Measurements from ENCODE around the gene KREMEN1. TPM values are rescaled to one million over a fixed set of nuclear protein-coding genes. Genes with fewer than 3 reads are reported as not detected.

KREMEN1 gene
- total and polyA plus RNA-seq, 2 experiments from 2014 or later: 1.8 to 3.8 TPM

- H3K4me1 Mint-ChIP-seq: peaks cover 27% of the 10 kb centered on the region
- no peaks in the 10 kb centered on the region for H3K9me3 Mint-ChIP-seq
- H3K27ac Mint-ChIP-seq: no peak overlapping the region; the same call in 1 of the 2 replicates
- peaks cover 23% of the 10 kb centered on the region for H3K4me1 ChIP-seq (ENCODE audit: insufficient read depth)
- H3K27ac ChIP-seq (ENCODE audit: low read depth): no peak overlapping the region
- no peaks in the 10 kb centered on the region for H3K36me3 Mint-ChIP-seq (ENCODE audit: low read depth)
- peaks cover 5% of the 10 kb centered on the region for H3K27me3 Mint-ChIP-seq (ENCODE audit: insufficient read depth, low read depth, poor library complexity)
- no peaks in the 10 kb centered on the region for H3K9me2 ChIP-seq (ENCODE audit: insufficient read depth)
- H3K36me3 ChIP-seq (ENCODE audit: insufficient read depth): no peaks in the 10 kb centered on the region
- no peaks in the 10 kb centered on the region for H3F3A ChIP-seq (replicated peaks; ENCODE audit: low read depth)
- H3K27me3 ChIP-seq (ENCODE audit: insufficient read depth): no peaks in the 10 kb centered on the region
- TF ChIP-seq CTCF (conservative IDR thresholded peaks at IDR 0.05; ENCODE audit: low read depth in 2 of 2) (no peak), ZNF114 (CRISPR knock-in tag; IDR thresholded peaks at IDR 0.05) (no peak), CREB1 (CRISPR knock-in tag; IDR thresholded peaks at IDR 0.05; ENCODE audit: low read depth) (no peak), NANOG (IDR thresholded peaks at IDR 0.05; ENCODE audit: borderline replicate concordance) (no peak), STAT1 (IDR thresholded peaks at IDR 0.05; ENCODE audit: unreplicated experiment) (no peak), REST (IDR thresholded peaks at IDR 0.05; ENCODE audit: unreplicated experiment) (no peak), POLR2AphosphoS5 (IDR thresholded peaks at IDR 0.05; ENCODE audit: low read depth) (no peak), EZH2 (IDR thresholded peaks at IDR 0.05; ENCODE audit: low read depth, unreplicated experiment) (no peak), ZNF331 (CRISPR knock-in tag; IDR thresholded peaks at IDR 0.05; ENCODE audit: low read depth) (no peak), ZNF462 (CRISPR knock-in tag; IDR thresholded peaks at IDR 0.05) (no peak), EZH2phosphoT487 (IDR thresholded peaks at IDR 0.05; ENCODE audit: unreplicated experiment) (no peak), JUNB (IDR thresholded peaks at IDR 0.05; ENCODE audit: unreplicated experiment) (no peak)
- no peak for ATAC-seq
- no peak overlapping the region for H3K4me3 ChIP-seq
- H4K20me1 ChIP-seq (replicated peaks; ENCODE audit: insufficient read depth): no peaks in the 10 kb centered on the region
- no peak overlapping the region for H3K4me3 Mint-ChIP-seq
- no peaks in the 10 kb centered on the region for H3K79me2 ChIP-seq (replicated peaks; ENCODE audit: insufficient read depth)
- no peak overlapping the region for H3K4me2 ChIP-seq
- H2AFZ ChIP-seq: no peak overlapping the region
- no peak for DNase-seq (ENCODE audit: low spot score)
Measured at GRCh38 chr22:29095459-29095858, 22.6 kb downstream of the KREMEN1 start.
